Ammon's horn (tissue), 1 donor: ENCODE data around the gene NFATC2.
"Not testable (repeated sequence)": the region's sequence is repeated elsewhere in the genome, so short reads cannot be mapped to it uniquely, and the experiment has no call there.

ENCODE experiments used
- DNase-seq: peaks from one replicate; pipeline ENCODE4 v3.0.0-alpha.2; 2016; ENCODE audit warnings: low spot score

NFATC2 gene

GRCh38 chr20:51354191-51354768 is 188.2 kb downstream of the NFATC2 start:
- no peak for DNase-seq

- DNase-seq = no peak
Observed at GRCh38 chr20:51353491-51353890, 189.0 kb downstream of the NFATC2 start.

DNA sequence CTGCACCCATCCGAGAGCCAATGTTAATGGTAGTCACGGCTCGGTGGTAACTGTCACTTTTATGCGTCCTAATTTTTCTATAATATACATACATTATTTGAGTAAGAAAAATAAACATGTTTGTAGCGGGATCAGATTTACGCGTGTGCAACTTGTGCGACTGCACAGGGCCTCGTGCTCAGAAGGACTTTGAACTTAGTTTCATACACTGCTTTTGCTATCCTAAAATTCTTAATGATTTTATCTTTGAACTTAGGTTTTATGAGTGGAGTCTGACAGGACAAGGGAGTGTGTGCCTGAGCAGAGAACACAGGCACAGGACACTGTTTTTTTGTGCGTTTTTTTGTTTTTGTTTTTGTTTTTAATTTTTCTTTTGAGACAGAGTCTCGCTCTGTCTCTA is 189.7 kb downstream of the NFATC2 start:
- DNase-seq = no peak

- DNase-seq = no peak
Observed at GRCh38 chr20:51350941-51351631, 191.4 kb downstream of the NFATC2 start.

GRCh38 chr20:51348876-51349275 is 193.6 kb downstream of the NFATC2 start:
- no peak for DNase-seq

DNA sequence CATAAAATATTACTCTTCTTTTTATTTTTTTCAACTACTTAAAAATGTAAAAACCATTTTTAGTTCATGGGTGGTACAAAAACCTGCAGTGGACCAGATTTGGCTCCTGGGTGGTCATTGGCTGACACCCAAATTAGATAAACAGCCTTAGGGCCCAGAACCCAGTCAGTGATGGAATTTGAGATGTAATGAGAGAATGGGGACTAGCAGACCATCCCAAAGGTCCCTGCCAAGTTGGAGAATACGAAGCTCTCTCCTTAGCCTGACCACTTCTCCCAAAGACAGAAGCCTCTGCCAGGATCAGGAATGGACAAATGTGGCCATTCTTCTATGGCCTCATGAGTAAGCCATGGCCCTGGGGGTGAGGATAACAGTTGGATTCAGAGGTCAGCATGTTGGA is 194.7 kb downstream of the NFATC2 start:
- no peak for DNase-seq

DNA sequence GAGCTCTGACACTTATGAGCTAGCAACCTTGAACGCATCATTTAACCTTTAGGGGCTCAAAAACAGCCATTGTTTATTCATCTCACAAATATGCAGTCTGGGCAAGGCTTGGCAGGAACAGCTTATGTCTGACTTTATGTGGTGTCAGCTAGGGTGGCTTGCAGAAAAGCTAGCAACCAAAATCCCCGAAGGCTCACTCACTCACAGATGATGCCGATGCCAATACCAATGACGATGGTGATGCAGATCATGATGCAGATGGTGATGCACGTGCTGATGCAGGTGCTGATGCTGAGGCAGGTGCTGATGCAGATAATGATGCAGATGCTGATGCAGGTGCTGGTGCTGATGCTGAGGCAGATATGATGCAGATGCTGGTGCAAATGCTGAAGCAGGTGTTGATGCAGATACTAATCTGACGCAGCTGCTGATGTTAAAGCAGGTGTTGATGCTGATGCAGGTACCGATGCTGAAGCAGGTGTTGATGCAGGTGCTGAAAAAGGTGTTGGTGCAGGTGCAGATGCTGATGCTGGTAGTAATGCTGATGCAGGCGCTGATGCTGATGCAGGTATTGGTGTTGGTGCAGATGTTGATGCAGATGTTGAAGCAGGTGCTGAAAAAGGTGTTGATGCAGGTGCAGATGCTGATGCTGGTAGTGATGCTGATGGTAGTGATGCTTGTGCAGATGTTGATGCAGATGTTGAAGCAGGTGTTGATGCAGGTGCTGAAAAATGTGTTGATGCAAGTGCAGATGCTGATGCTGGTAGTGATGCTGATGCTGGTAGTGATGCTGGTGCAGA is 195.6 kb downstream of the NFATC2 start:
- DNase-seq = no peak

GRCh38 chr20:51345601-51346101 is 196.9 kb downstream of the NFATC2 start:
- DNase-seq = no peak

- not testable (repeated sequence) for DNase-seq
Observed at GRCh38 chr20:51343802-51344201, 198.7 kb downstream of the NFATC2 start.

DNA sequence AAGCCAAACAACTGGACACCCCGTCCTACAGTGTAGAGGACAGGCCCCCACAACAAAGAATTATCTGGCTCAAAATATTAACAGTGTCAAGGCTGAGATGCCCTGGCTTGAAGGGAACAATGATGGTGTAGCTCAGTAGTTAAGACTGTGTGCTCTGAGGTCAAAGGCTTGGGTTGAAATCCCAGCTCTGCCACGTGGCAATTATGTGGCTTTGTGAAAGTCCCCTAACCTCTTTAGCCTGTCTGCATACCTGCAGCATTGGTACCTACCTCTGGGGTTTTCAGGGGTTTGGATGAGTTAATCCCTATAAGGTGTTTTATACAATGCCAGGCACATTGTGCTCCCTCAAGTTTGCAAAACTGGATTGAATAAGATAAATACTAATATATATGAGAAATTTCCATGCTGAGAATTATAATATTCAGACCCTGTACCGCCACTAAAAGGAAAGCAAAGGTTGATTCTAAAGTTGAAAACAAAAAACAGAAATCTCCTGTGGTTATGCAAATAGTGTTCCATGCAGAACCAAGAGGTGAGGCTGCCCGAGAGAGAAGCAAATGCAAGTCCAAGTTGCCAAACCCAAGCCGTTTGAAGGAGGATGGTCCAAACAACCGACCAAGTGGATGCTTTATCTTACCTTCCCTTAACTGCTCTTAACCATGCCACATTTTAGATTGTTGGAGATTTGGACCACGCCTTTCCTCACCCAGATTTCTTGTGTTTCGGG is 199.8 kb downstream of the NFATC2 start:
- DNase-seq = no peak

DNA sequence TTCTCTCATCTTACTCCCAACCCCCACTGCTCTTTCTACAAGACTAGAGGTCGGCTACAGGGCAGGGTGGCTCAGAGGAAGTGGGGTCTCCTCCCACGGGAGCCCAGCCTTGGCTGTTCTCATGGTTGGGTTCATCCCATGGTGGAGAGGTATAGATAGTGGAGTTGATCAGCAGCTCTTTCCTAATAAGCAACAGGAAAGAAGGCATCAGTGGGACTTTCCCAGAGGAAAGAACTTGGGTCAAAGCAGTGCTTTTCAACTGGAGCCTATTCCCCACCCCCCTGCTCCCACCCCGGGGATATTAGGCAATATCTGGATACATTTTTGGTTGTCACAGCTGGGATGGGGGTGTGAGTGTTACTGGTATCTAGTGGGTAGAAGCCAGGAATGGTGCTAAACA is 200.9 kb downstream of the NFATC2 start:
- DNase-seq = no peak

DNA sequence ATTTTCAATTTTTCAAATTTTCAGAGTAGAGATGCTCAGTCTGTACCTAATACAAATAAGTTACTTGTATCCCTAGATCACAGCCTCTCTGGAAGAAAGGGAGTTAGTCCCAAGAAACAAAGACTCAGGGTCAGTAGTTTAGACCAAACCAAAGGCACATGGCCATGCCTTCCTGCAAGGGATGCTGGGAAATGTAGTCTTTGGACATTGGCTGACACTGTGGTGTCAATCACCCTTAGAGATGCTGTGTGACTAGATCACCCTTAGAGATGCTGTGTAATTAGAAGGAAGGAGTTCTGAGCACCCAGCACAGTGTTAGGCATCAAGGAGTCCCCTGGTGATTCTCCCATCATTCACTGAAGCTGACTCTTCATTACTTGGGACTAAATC is 202.1 kb downstream of the NFATC2 start:
- no peak for DNase-seq

DNA sequence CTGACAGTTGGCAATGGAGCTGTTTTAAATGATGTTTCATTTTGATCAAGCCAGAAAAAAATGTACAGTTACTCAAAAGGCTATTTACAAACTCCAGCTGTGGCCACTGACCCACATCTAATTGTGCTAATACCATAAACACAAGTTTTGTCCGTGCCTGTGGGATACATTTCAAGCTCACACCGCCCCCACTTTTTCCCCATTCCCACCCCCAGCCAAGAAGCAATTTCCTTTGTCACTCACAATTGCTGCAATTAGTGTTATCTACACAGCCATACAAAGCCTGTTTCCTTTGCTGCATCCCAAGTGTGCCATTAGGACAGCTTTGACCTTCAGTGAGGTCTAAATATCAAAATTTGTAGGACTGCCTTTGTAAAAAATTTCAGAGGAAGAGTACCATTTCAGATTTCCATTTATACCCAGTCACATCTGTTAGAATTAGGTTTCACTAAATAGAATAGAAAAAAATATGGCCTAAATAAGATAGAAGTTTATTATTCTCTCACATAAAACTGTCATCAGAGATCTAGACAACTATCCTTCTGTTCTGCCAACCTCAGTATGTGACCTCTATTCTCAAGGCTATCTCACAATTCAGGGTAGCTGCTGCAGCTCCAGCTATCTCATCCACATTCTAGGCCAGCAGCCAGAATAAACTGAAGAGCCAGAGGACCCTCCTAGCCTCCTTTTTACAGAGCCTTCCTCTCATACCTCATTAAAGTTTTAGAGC is 202.6 kb downstream of the NFATC2 start:
- DNase-seq = no peak

GRCh38 chr20:51338692-51339440 is 203.7 kb downstream of the NFATC2 start:
- no peak for DNase-seq

DNA sequence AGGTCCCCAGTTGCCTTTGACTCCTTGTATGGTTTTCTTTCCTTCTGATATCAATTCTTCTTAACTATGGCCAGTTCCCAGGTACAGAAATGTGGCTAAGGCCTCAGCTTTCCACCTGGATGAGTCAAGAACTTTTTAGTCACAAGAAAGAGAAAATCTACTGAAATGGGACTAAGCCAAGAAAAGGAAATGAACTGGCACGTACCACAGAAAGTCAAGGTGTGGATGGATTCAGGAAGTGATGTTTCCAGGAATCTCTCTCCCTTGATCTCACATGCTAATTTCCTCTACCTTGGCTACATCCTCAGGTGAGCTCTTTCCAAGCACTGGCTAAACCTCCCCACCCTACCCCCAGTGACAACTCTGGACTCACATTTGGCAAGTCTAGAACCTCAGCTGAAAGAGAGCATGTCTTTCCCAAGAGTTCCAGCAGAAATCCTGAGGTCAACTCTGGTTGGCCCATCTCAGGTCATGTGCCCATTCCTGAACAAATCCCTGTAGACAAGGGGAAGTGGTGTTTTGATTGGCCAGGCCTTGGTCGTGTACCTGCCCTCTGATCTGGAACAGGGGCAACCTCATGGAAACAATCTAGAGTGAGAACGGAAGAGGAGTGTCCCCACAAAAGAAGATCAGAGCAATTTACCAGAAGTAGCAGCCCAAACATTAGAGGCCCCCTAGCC is 205.3 kb downstream of the NFATC2 start:
- DNase-seq = no peak
